Activated CD4-positive, alpha-beta T cell treated with anti-CD3 and anti-CD28 coated beads, Interleukin-2, amount 50 U/mL, for 48 hours (primary cell): Measurements from ENCODE around the gene MTHFD2L.
"Not testable (repeated sequence)": the region's sequence is repeated elsewhere in the genome, so short reads cannot be mapped to it uniquely, and the experiment has no call there.

Experiments used
- DNase-seq, 2 experiments: peaks; one replicate each; pipeline ENCODE4 v3.0.0-alpha.2; 2020

The MTHFD2L gene

DNA sequence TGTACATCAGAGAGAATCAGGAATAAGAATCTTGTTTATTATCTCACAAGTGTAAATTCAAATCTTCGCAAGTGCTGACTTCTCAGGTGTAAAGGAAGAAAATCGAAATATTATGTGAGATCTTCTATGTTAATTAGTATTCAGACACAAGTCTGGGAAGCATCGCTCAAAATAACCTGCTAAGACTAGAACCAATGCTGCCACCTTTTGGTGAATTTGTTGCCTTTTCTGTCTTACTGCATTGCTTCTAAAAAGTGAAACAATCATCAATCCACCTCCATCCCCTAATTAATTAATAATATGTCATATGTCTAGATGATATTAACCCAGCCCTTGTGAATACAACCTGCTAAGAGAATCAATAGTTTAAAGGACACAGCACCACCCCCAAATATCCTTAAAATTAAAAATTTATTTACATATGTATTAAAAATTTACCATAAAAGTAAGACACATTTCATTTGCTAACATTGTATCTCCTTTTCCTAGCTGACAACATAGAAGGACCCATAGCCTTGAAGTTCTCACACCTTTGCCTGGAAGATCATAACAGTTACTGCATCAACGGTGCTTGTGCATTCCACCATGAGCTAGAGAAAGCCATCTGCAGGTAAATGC lies 153.9 kb downstream of the MTHFD2L start:
- no peak for DNase-seq

DNA sequence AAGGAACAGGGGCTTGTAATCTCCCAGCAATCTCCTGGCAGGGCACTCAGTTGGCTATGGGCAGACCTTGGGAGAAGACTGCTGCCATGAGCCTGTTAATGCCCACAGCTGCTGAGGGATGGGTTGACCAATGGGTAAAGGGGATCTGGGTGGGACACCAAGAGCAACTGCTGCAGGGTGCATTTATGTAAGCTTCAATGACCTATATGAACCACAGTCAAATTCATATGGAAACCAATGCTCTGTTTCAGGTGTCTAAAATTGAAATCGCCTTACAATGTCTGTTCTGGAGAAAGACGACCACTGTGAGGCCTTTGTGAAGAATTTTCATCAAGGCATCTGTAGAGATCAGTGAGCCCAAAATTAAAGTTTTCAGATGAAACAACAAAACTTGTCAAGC lies 156.4 kb downstream of the MTHFD2L start:
- no peak for DNase-seq

DNA sequence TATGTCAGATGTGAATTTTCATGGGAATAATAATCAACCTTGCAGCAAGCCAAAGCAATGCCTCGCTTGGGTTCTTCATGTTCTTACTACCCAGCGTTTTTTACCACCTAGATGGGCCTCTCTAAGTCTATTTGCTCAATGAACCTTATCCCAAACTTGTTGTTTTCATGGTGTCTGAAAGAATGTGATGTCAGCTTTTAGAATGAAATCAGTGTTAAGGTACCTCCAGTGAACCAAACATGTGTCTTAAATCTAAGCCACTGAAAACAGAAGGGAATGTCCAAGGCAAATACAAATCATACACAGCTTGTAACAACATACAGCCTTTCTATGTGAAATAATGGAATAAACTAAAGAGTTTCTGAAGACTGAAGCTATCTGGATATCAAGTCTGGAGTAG lies 157.0 kb downstream of the MTHFD2L start:
- DNase-seq, result no peak

DNA sequence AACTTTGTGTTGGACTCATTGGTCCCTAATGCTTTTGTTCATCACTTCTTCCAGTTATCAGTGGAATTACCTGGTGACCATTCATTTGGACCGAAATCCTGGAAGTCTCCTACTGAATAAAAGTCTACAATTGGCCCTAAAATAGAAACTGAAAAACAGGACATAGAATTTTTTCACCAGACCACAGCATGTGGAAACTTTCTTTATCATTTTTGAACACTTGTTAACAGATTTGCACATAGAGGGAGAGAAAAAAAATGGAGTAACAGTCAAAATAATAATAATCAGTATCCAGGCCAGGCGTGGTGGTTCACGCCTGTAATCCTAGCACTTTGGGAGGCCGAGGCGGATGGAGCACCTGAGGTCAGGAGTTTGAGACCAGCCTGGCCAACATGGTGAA lies 157.5 kb downstream of the MTHFD2L start:
- DNase-seq, result no peak

- no peak for DNase-seq
These were observed 158.5 kb downstream of the MTHFD2L start for GRCh38 chr4:74316397-74316796.

DNA sequence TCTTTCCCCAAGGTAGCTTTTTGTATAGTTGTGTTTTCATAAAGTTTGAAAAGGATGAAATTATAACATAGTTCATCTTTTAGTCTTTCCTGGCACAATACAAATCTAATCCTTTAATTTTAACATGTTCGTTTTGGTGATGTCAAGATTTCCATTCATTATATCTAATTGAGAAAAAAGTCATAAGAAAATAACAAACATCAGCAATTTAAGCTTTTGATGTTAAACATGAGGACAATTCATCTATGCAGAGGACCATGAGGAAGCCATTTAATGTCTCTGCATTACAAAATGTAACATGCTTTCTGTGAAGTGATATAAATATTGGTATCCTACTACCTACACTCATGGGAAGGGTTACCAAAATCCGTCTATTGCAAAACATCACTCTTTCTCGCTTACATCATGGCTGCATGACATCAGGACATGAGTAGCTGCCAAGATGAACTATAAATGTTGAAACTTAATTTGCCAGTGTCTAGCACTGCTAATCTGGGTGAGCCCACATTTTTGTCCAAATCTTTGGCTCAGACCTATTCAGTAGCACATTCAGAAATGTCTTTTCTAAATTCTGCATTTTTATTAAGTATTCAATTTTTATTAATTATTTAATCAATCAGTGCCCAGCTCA lies 159.8 kb downstream of the MTHFD2L start:
- DNase-seq, result no peak

DNA sequence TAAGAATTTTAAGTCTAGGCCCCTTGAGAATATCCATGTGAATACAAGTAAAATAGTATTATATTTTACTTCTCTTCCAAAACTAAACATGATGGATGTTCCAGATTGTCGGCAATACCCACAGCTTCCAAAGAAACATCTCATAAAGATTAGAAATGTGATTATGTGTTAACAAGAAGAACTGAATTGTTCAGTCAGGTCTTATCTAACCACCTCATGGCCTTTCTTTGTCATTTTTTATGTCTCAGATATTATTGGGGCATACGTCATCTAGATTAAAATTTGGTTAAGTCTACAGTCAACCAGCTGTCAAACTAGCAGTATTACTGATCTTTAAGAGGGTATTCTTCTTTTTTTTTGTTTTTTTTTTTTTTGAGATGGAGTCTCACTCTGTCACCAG lies 160.4 kb downstream of the MTHFD2L start:
- DNase-seq, result no peak

- DNase-seq, result no peak
These were observed 161.6 kb downstream of the MTHFD2L start for GRCh38 chr4:74319470-74319869.

DNA sequence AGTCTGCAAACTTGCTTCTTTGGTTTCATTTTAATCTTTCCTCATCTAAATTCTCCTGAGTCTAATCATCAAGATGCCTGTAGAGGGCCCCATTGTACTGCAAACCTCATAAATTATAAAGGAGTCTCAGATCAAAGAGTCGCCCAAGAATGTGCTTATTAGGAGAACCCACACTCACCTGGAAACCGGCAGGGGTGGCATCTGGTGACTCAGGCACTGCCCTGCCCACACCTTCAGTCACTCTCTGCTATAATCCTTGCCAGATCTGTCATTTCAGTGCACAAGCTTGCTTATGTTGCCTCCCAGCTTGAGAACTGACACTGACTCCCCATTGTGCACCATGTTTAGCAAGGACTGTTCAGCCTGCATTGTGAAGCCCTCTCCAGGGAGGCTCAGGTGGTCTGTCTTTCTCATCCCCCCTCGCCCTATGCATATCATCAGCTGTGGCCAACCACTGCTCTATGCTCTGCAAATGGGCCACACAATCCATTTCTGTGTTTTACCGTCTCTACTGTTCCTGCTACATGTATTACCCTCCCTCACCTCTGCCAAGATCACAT lies 162.7 kb downstream of the MTHFD2L start:
- DNase-seq, result peak; percentile 8 to 16

DNA sequence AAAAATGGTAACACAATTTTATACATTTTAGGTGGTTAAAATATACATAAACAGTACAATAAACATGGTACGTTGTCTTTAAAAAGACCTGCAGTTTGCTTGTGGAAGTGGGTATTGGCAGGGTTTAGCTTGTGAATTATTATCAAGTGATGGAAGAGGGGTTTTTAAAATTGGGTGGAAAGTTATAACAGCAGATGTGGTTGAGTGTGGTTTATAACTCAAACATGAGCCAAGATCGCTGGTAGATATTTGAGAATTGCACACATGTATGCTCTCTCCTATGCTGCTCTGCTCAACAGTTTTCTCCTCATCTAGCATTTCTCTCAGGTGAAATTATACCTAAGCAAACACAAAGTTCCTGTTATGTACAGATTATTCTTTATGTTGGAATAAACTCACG lies 164.4 kb downstream of the MTHFD2L start:
- DNase-seq, result no peak

GRCh38 chr4:74323663-74324062 lies 165.7 kb downstream of the MTHFD2L start:
- no peak for DNase-seq

DNA sequence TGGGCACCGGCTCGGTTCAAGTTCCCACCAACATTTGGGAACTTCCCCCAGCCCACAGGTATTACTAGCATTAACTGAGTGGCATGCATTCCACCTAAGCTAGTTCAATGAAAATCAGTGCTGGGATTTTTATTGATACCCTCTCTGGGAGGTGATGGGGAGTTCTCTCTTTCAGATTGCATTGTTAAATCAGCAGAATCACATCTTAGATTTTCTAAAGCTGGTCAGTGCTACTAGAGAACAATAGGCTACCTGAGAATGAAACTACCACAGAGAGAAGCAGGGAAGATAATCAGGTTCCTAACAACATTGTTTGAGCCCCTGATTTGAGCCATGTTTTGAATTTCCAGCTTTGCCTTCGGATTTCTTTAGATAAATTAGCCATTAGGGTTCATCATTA lies 166.3 kb downstream of the MTHFD2L start:
- no peak for DNase-seq

DNA sequence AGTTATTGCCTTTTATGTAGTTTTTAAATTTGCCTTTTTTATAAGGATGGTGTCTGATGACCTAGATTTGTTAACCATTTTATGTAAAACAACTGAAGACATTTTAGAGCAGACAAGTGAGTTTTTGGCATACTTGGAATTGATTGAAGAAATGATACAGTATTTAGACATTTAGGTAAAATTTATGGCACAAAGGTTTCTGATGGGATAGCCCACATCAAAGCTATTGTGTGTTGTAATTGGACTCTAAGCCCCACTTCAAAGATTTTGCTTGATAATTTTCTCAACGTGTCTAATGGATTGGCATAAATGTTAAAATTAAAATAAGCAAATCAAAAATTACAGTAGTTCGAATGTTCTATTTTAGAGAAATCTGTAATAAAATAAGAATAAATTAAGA lies 168.0 kb downstream of the MTHFD2L start:
- DNase-seq, result no peak

DNA sequence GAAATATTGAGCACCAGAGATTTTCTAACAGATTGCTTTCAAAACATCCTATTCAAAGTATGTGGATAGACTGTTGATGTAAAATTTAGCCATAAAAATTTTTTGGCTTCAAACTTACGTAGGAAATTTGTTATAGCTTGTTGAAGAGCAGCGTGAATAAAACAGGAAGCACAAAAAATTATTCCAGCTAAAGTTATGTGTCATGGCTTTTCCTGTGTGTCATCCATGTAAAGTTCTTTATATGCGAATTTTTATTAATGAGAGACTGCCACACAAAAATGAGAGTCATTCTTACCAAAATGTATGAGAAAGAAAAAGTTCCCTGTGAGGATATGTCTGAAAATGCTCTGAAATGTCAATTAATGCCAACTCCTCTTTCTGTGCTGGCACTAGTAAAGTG lies 169.8 kb downstream of the MTHFD2L start:
- DNase-seq, result no peak

- DNase-seq, result no peak
These were observed 170.6 kb downstream of the MTHFD2L start for GRCh38 chr4:74328501-74328900.

GRCh38 chr4:74329307-74329706 lies 171.4 kb downstream of the MTHFD2L start:
- no peak for DNase-seq

- DNase-seq, result no peak
These were observed 172.4 kb downstream of the MTHFD2L start for GRCh38 chr4:74330295-74330750.

GRCh38 chr4:74331252-74331651 lies 173.3 kb downstream of the MTHFD2L start:
- DNase-seq, result no peak

DNA sequence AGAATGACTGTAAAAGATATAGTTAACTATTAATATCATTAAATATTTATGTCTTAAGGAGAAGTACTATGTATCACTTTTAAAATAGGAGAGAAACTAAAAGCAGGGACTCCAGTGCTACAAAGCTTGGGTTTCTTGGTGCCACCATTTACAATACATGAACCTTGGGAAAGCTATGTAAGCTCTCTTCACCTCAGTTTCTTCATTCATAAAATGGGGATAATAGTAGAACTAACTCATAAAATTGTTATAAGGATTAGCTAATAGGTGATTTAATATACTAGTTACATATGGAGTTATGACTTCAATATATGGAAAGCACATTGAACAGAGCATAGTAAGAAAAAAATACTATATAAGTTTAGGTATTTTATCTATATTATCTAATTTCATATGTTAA lies 174.0 kb downstream of the MTHFD2L start:
- DNase-seq, result no peak

DNA sequence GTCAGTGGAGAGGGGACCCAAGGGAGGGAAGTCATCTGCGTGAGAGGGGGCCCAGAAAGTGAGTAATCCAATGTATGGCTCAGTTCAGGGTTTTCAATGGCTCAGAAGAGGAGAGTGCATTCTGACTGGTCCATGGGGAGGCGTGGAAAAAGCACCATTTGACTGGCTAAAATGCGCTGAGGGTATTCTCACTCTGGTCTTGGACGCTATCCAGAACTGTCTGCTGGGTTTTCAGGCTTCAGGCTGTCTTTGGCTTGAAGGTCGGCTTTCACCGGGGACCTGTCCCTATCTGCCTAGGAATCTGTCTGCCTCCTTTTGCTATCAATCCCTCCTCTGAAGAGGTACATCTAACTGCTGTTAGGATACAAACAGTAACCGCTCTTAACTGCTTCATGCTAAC lies 176.7 kb downstream of the MTHFD2L start:
- no peak for DNase-seq

DNA sequence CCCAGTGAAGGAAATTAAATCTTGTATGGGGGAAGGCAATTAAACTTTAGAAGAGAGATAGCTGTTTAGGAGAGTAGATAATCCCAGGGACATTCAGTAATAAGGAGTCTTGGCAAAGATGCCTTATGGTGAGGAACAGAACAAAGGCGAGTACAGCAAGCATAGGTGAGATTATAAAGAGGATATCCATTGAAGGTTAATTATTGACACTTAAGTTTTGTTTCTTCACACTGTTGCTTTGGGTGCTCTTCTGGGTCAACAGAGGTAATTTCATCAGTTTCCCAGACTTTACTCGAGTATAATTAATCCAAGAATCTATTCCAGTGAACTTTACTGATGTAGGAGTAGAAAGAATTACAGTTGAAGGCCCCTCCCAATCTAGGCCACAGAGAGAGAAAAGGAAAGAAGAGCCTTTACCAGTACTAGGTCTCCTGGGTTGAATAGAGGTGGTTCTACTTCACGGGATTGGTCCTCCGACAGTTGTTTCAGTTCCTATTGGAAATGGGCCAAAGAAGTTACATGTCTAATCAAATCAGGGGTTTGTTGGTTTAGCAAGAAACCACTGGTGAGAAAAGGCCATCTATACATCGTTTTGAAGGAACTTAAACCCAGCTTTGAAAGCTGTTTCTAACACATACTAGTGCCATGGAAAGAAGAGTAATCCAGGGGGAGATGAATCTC lies 177.6 kb downstream of the MTHFD2L start:
- no peak for DNase-seq

GRCh38 chr4:74338792-74339333 lies 180.9 kb downstream of the MTHFD2L start:
- DNase-seq, result no peak

GRCh38 chr4:74339501-74339900 lies 181.6 kb downstream of the MTHFD2L start:
- no peak for DNase-seq

- DNase-seq, result not testable (repeated sequence)
These were observed 182.5 kb downstream of the MTHFD2L start for GRCh38 chr4:74340421-74340820.
